ENCODE results near the gene CHCHD6.

DNA sequence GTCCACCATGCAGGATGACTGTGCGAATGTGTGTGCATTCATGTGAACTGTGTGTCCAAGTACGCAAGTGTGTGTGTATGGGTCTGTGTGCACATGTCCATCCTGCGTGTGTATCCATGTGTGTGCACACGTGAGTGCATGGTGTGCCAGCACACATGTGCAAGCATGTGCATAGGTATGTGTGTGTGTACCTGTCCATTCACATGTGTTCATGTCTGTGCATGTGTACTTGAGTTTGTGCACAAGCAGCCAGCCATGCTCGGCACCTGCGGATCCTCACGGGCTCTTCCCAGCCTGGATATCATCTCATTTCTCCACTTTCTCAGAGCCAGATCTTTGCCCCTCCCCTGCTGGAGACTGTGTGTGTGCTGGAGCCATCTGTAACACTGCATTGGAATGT lies 260.2 kb downstream of the CHCHD6 start:
- TF ChIP-seq, protein P1, sequence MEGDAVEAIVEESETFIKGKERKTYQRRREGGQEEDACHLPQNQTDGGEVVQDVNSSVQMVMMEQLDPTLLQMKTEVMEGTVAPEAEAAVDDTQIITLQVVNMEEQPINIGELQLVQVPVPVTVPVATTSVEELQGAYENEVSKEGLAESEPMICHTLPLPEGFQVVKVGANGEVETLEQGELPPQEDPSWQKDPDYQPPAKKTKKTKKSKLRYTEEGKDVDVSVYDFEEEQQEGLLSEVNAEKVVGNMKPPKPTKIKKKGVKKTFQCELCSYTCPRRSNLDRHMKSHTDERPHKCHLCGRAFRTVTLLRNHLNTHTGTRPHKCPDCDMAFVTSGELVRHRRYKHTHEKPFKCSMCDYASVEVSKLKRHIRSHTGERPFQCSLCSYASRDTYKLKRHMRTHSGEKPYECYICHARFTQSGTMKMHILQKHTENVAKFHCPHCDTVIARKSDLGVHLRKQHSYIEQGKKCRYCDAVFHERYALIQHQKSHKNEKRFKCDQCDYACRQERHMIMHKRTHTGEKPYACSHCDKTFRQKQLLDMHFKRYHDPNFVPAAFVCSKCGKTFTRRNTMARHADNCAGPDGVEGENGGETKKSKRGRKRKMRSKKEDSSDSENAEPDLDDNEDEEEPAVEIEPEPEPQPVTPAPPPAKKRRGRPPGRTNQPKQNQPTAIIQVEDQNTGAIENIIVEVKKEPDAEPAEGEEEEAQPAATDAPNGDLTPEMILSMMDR (IDR thresholded peaks at IDR 0.05), result no peak
- TF ChIP-seq POLR2A (IDR thresholded peaks at IDR 0.05), result no peak
